ENCODE data around the gene KRTAP5-6.

- TF ChIP-seq CTCF (IDR thresholded peaks at IDR 0.05): no peak
- no peak for TF ChIP-seq POLR2A (IDR thresholded peaks at IDR 0.05)
- TF ChIP-seq POLR2AphosphoS5 (IDR thresholded peaks at IDR 0.05; ENCODE audit: insufficient read depth in 1 of 2, low read depth in 1 of 2): no peak
Measured at GRCh38 chr11:1737080-1737757, 40.2 kb downstream of the KRTAP5-6 start.

All from vagina (tissue), 2 donors.